ENCODE results near the gene GTF3C2. TPM values are rescaled to one million over a fixed set of nuclear protein-coding genes. Genes with fewer than 3 reads are reported as not detected.

GTF3C2 gene
- total and polyA plus RNA-seq, 2 of the 13 experiments (the other 11 are each of a cell fraction or from before 2014, with no cell fraction given) = 77.5 to 130 TPM

DNA sequence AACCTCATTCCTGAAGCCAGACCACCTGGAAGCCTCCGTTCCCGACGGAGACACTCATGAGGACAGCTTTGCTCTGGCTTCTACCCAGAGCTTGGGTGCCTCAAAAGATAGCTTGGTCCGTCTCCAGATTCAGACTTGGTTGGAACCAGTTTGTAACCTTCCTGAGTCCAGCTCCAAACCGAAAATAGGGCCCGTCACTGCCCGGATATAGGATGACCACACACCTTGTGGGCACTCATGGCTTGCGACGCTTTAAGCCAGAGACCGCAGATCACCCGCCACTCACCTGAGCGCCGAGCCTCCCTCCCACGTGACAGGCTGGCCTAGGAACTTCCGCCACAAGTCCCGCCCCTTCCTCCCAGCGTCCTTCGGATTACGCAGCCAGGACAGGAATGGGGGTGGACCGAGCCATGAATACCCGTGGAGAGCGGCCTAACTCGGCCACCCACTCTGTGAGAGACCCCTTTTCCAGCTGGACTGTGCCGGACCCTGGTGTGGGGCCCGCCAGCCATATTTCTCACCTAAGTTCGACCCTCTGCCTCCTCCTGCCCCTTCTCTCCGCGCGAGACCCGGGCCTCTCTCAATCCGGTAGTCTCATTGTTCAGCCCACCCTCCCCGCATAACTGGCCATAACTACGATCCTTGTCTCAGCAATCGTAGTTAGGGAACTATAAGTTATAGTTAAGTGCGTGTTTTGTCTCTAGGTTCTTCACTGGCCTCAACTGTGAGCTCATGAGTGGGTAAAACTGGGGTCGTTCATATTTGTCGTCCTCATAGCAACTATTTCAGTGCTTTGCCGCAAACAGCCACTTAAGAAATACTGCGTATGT is 33.6 kb downstream of the GTF3C2 start, which contains the start of gene MPV17 (continued):
- TF ChIP-seq KDM6A (CRISPR knock-in tag; IDR thresholded peaks at IDR 0.05; ENCODE audit: low read depth) (peak; percentile 45), PAF1 (CRISPR knock-in tag; IDR thresholded peaks at IDR 0.05) (peak; percentile 96), HNF4A (CRISPR knock-in tag; IDR thresholded peaks at IDR 0.05) (peak; percentile 38; the same call in 1 of the 2 replicates), ZNF496 (CRISPR knock-in tag; IDR thresholded peaks at IDR 0.05; ENCODE audit: insufficient replicate concordance) (no peak), ZNF572 (CRISPR knock-in tag; IDR thresholded peaks at IDR 0.05) (peak; percentile 90; the same call in 1 of the 2 replicates), ZNF619 (CRISPR knock-in tag; IDR thresholded peaks at IDR 0.05) (peak; percentile 96), ZFP36L1 (CRISPR knock-in tag; IDR thresholded peaks at IDR 0.05) (peak; percentile 86; the same call in 1 of the 2 replicates), ZNF644 (CRISPR knock-in tag; IDR thresholded peaks at IDR 0.05; ENCODE audit: low read depth) (no peak), ZNF274 (CRISPR knock-in tag; IDR thresholded peaks at IDR 0.05) (peak; percentile 82; the same call in 1 of the 2 replicates), MEIS1 (CRISPR knock-in tag; IDR thresholded peaks at IDR 0.05; ENCODE audit: borderline replicate concordance) (no peak), HNRNPLL (IDR thresholded peaks at IDR 0.05; ENCODE audit: low read depth, low read length, poor library complexity, severe bottlenecking) (peak; percentile 86), HMG20A (CRISPR knock-in tag; IDR thresholded peaks at IDR 0.05; ENCODE audit: borderline replicate concordance) (peak; percentile 16; the same call in 1 of the 2 replicates), PAX8 (CRISPR knock-in tag; IDR thresholded peaks at IDR 0.05; ENCODE audit: borderline replicate concordance) (no peak), IRF2 (CRISPR knock-in tag; IDR thresholded peaks at IDR 0.05) (peak; percentile 74), BORCS8-MEF2B (CRISPR knock-in tag; IDR thresholded peaks at IDR 0.05) (peak; percentile 93), ZNF703 (CRISPR knock-in tag; IDR thresholded peaks at IDR 0.05; ENCODE audit: borderline replicate concordance) (no peak), ZNF30 (CRISPR knock-in tag; IDR thresholded peaks at IDR 0.05) (no peak), ZNF335 (CRISPR knock-in tag; IDR thresholded peaks at IDR 0.05) (peak; percentile 73; the same call in 1 of the 2 replicates), DR1 (CRISPR knock-in tag; IDR thresholded peaks at IDR 0.05) (peak; percentile 93), ZBTB7A (CRISPR knock-in tag; IDR thresholded peaks at IDR 0.05) (no peak)
- TF ChIP-seq, protein P1, sequence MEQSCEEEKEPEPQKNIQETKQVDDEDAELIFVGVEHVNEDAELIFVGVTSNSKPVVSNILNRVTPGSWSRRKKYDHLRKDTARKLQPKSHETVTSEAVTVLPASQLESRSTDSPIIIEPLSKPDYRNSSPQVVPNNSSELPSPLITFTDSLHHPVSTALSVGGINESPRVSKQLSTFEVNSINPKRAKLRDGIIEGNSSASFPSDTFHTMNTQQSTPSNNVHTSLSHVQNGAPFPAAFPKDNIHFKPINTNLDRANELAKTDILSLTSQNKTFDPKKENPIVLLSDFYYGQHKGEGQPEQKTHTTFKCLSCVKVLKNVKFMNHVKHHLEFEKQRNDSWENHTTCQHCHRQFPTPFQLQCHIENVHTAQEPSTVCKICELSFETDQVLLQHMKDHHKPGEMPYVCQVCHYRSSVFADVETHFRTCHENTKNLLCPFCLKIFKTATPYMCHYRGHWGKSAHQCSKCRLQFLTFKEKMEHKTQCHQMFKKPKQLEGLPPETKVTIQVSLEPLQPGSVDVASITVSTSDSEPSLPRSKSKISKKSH (CRISPR knock-in tag; IDR thresholded peaks at IDR 0.05; ENCODE audit: borderline replicate concordance) = peak; percentile 94
- TF ChIP-seq, protein P2, sequence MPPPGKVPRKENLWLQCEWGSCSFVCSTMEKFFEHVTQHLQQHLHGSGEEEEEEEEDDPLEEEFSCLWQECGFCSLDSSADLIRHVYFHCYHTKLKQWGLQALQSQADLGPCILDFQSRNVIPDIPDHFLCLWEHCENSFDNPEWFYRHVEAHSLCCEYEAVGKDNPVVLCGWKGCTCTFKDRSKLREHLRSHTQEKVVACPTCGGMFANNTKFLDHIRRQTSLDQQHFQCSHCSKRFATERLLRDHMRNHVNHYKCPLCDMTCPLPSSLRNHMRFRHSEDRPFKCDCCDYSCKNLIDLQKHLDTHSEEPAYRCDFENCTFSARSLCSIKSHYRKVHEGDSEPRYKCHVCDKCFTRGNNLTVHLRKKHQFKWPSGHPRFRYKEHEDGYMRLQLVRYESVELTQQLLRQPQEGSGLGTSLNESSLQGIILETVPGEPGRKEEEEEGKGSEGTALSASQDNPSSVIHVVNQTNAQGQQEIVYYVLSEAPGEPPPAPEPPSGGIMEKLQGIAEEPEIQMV (CRISPR knock-in tag; IDR thresholded peaks at IDR 0.05; ENCODE audit: low read depth) = peak; percentile 60
- TF ChIP-seq, protein P3, sequence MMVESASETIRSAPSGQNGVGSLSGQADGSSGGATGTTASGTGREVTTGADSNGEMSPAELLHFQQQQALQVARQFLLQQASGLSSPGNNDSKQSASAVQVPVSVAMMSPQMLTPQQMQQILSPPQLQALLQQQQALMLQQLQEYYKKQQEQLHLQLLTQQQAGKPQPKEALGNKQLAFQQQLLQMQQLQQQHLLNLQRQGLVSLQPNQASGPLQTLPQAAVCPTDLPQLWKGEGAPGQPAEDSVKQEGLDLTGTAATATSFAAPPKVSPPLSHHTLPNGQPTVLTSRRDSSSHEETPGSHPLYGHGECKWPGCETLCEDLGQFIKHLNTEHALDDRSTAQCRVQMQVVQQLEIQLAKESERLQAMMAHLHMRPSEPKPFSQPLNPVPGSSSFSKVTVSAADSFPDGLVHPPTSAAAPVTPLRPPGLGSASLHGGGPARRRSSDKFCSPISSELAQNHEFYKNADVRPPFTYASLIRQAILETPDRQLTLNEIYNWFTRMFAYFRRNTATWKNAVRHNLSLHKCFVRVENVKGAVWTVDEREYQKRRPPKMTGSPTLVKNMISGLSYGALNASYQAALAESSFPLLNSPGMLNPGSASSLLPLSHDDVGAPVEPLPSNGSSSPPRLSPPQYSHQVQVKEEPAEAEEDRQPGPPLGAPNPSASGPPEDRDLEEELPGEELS (CRISPR knock-in tag; IDR thresholded peaks at IDR 0.05) = peak; percentile 63; the same call in 1 of the 2 replicates
